A204.1 (cell line): ENCODE measurements around the gene UST.
"Not testable (repeated sequence)": the region's sequence is repeated elsewhere in the genome, so short reads cannot be mapped to it uniquely, and the experiment has no call there.

Experiments used
- FAIRE-seq: peaks from 2 replicates; lab custom pipeline; 2012; peaks lifted over from hg19 to GRCh38; lab: Jason Lieb, UNC

The UST gene

GRCh38 chr6:148765898-148766808 lies 19.3 kb downstream of the UST start:
- no peak for FAIRE-seq

GRCh38 chr6:148768646-148769270 lies 21.9 kb downstream of the UST start:
- no peak for FAIRE-seq

- no peak for FAIRE-seq
Observed at GRCh38 chr6:148769304-148769968, 22.6 kb downstream of the UST start.

- FAIRE-seq: no peak
Observed at GRCh38 chr6:148770408-148771211, 23.8 kb downstream of the UST start.

GRCh38 chr6:148771212-148771601 lies 24.4 kb downstream of the UST start:
- FAIRE-seq: no peak

- no peak for FAIRE-seq
Observed at GRCh38 chr6:148771896-148772554, 25.2 kb downstream of the UST start.

- no peak for FAIRE-seq
Observed at GRCh38 chr6:148775161-148775560, 28.3 kb downstream of the UST start.

- FAIRE-seq: no peak
Observed at GRCh38 chr6:148776321-148777308, 29.8 kb downstream of the UST start.

GRCh38 chr6:148779142-148779562 lies 32.3 kb downstream of the UST start:
- FAIRE-seq: no peak

- not testable (repeated sequence) for FAIRE-seq
Observed at GRCh38 chr6:148780423-148780822, 33.6 kb downstream of the UST start.

GRCh38 chr6:148780918-148781436 lies 34.1 kb downstream of the UST start:
- FAIRE-seq: no peak

GRCh38 chr6:148789948-148790347 lies 43.1 kb downstream of the UST start:
- no peak for FAIRE-seq

- no peak for FAIRE-seq
Observed at GRCh38 chr6:148790404-148790803, 43.6 kb downstream of the UST start.

GRCh38 chr6:148790817-148791216 lies 44.0 kb downstream of the UST start:
- FAIRE-seq: no peak

GRCh38 chr6:148791372-148791771 lies 44.5 kb downstream of the UST start:
- FAIRE-seq: no peak

- FAIRE-seq: no peak
Observed at GRCh38 chr6:148793721-148794120, 46.9 kb downstream of the UST start.

GRCh38 chr6:148794797-148795196 lies 48.0 kb downstream of the UST start:
- no peak for FAIRE-seq

- FAIRE-seq: no peak
Observed at GRCh38 chr6:148795563-148795962, 48.7 kb downstream of the UST start.

GRCh38 chr6:148799647-148800046 lies 52.8 kb downstream of the UST start:
- FAIRE-seq: no peak

- FAIRE-seq: no peak
Observed at GRCh38 chr6:148800536-148800935, 53.7 kb downstream of the UST start.
